ENCODE measurements around the gene MTHFD1L. TPM values are rescaled to one million over a fixed set of nuclear protein-coding genes. Genes with fewer than 3 reads are reported as not detected.
"Not testable (repeated sequence)": the region's sequence is repeated elsewhere in the genome, so short reads cannot be mapped to it uniquely, and the experiment has no call there.

The MTHFD1L gene
- total and polyA plus RNA-seq, 2 of the 8 experiments (the other 6 are each of a cell fraction or from before 2014, with no cell fraction given) = 29.2 to 105 TPM

GRCh38 chr6:151125651-151126416 is 260.3 kb downstream of the MTHFD1L start:
- 95% methylated on average over 5 of the region's 6 CpGs; no CpG with 5 or more reads in 1 of the 2 experiments for WGBS, 2 experiments (ENCODE audit: extremely low coverage in 1 of 2, insufficient coverage in 1 of 2, insufficient read length in 1 of 2, insufficient replicate concordance in 2 of 2, low coverage in 1 of 2, low lambda C conversion rate in 2 of 2, missing lambda C conversion rate in 1 of 2)
- H3K27ac ChIP-seq (ENCODE audit: low read depth, low read length) = not testable (repeated sequence)

GRCh38 chr6:151126417-151126724 is 260.9 kb downstream of the MTHFD1L start:
- H2BK120ac ChIP-seq (replicated peaks; ENCODE audit: low read depth, low read length); H3K27ac ChIP-seq (ENCODE audit: low read depth, low read length); DNase-seq (ENCODE audit: low read depth in 1 of 2, low spot score in 2 of 2); H3K79me2 ChIP-seq (ENCODE audit: control insufficient read depth in 1 of 2, insufficient read depth in 2 of 2, low read length in 2 of 2); H2BK12ac ChIP-seq (ENCODE audit: low read depth, low read length); H3K56ac ChIP-seq (replicated peaks; ENCODE audit: insufficient read length, low read depth, low read length); H3K36me3 ChIP-seq (ENCODE audit: control insufficient read depth in 2 of 4, insufficient read depth in 4 of 4, low read length in 3 of 4); H3K23me2 ChIP-seq (ENCODE audit: low read depth, low read length); H3K23ac ChIP-seq (ENCODE audit: insufficient read length); H3K4me3 ChIP-seq (ENCODE audit: extremely low read depth in 1 of 4, insufficient read depth in 2 of 4, low read depth in 3 of 4, low read length in 4 of 4); H4K20me1 ChIP-seq (replicated peaks in 1 of 2; ENCODE audit: control insufficient read depth in 1 of 2, insufficient read depth in 2 of 2, low read length in 2 of 2); CTCF ChIA-PET (ENCODE audit: partially characterized antibody); FAIRE-seq; H3K9me3 ChIP-seq (ENCODE audit: insufficient read depth in 2 of 2, low read depth in 1 of 2, low read length in 1 of 2); H3K4me2 ChIP-seq (ENCODE audit: insufficient read depth in 1 of 2, low read depth in 2 of 2, low read length in 2 of 2); H2AK5ac ChIP-seq (ENCODE audit: low read depth, low read length); H2BK20ac ChIP-seq (ENCODE audit: low read length); H3K27me3 ChIP-seq (replicated peaks in 1 of 4; ENCODE audit: control insufficient read depth in 3 of 4, extremely low read depth in 1 of 4, insufficient read depth in 3 of 4, low read length in 3 of 4); H3K18ac ChIP-seq (ENCODE audit: extremely low read depth, low read length); POLR2A ChIA-PET (ENCODE audit: partially characterized antibody); H2BK5ac ChIP-seq (ENCODE audit: low read depth, low read length); H3K4ac ChIP-seq (replicated peaks; ENCODE audit: insufficient read length, low read depth, low read length); H3K9ac ChIP-seq (replicated peaks in 1 of 4; ENCODE audit: extremely low read depth in 1 of 4, low read depth in 3 of 4, low read length in 3 of 4); H4K5ac ChIP-seq (ENCODE audit: insufficient read length, low read depth, low read length); H3K4me1 ChIP-seq (replicated peaks in 1 of 4; ENCODE audit: control insufficient read depth in 3 of 4, insufficient read depth in 4 of 4, low read length in 3 of 4); H4K8ac ChIP-seq (ENCODE audit: extremely low read depth, insufficient read depth, low read length); H3K14ac ChIP-seq (ENCODE audit: insufficient read length); H2BK15ac ChIP-seq (ENCODE audit: low read length); H2AFZ ChIP-seq (ENCODE audit: low read length); H3K79me1 ChIP-seq (ENCODE audit: low read depth, low read length); H4K91ac ChIP-seq (replicated peaks; ENCODE audit: insufficient read length, low read length): not testable (repeated sequence)
- WGBS, 2 experiments (ENCODE audit: extremely low coverage in 1 of 2, insufficient coverage in 1 of 2, insufficient read length in 1 of 2, insufficient replicate concordance in 2 of 2, low coverage in 1 of 2, low lambda C conversion rate in 2 of 2, missing lambda C conversion rate in 1 of 2) = 92% methylated on average over 4 of the region's 4 CpGs; no CpG with 5 or more reads in 1 of the 2 experiments

More at GRCh38 chr6:151125651-151126416, 260.3 kb downstream of the MTHFD1L start:
- H4K91ac ChIP-seq (replicated peaks; ENCODE audit: insufficient read length, low read length); H3K4ac ChIP-seq (replicated peaks; ENCODE audit: insufficient read length, low read depth, low read length); H3K14ac ChIP-seq (ENCODE audit: insufficient read length); H3K79me2 ChIP-seq (ENCODE audit: control insufficient read depth in 1 of 2, insufficient read depth in 2 of 2, low read length in 2 of 2); H3K23ac ChIP-seq (ENCODE audit: insufficient read length); H4K8ac ChIP-seq (ENCODE audit: extremely low read depth, insufficient read depth, low read length); H3K79me1 ChIP-seq (ENCODE audit: low read depth, low read length); H2BK12ac ChIP-seq (ENCODE audit: low read depth, low read length); H3K36me3 ChIP-seq (ENCODE audit: control insufficient read depth in 2 of 4, insufficient read depth in 4 of 4, low read length in 3 of 4); H3K9ac ChIP-seq (replicated peaks in 1 of 4; ENCODE audit: extremely low read depth in 1 of 4, low read depth in 3 of 4, low read length in 3 of 4); H2BK15ac ChIP-seq (ENCODE audit: low read length); H3K9me3 ChIP-seq (ENCODE audit: insufficient read depth in 2 of 2, low read depth in 1 of 2, low read length in 1 of 2); H3K23me2 ChIP-seq (ENCODE audit: low read depth, low read length); H4K5ac ChIP-seq (ENCODE audit: insufficient read length, low read depth, low read length); H3K18ac ChIP-seq (ENCODE audit: extremely low read depth, low read length); H3K56ac ChIP-seq (replicated peaks; ENCODE audit: insufficient read length, low read depth, low read length); H2AFZ ChIP-seq (ENCODE audit: low read length); H2BK120ac ChIP-seq (replicated peaks; ENCODE audit: low read depth, low read length); H2BK5ac ChIP-seq (ENCODE audit: low read depth, low read length); FAIRE-seq; CTCF ChIA-PET (ENCODE audit: partially characterized antibody); POLR2A ChIA-PET (ENCODE audit: partially characterized antibody); H2AK5ac ChIP-seq (ENCODE audit: low read depth, low read length); H3K4me2 ChIP-seq (ENCODE audit: insufficient read depth in 1 of 2, low read depth in 2 of 2, low read length in 2 of 2); H3K27me3 ChIP-seq (replicated peaks in 1 of 4; ENCODE audit: control insufficient read depth in 3 of 4, extremely low read depth in 1 of 4, insufficient read depth in 3 of 4, low read length in 3 of 4); H4K20me1 ChIP-seq (replicated peaks in 1 of 2; ENCODE audit: control insufficient read depth in 1 of 2, insufficient read depth in 2 of 2, low read length in 2 of 2); DNase-seq (ENCODE audit: low read depth in 1 of 2, low spot score in 2 of 2); H3K4me3 ChIP-seq (ENCODE audit: extremely low read depth in 1 of 4, insufficient read depth in 2 of 4, low read depth in 3 of 4, low read length in 4 of 4); H2BK20ac ChIP-seq (ENCODE audit: low read length); H3K4me1 ChIP-seq (replicated peaks in 1 of 4; ENCODE audit: control insufficient read depth in 3 of 4, insufficient read depth in 4 of 4, low read length in 3 of 4): not testable (repeated sequence)

Measured in H1 (cell line).